Activated T-helper 2 cell treated with anti-CD3 and anti-CD28 coated beads, Interferon-gamma antibody, Interleukin-2, Interleukin-4, amounts not matched to agents 10 μg/mL and 5 μg/mL and 100 μg/mL, durations not matched to agents 14 hours and 24 hours and 36 hours (primary cell): Measurements from ENCODE around the gene CKMT1A. TPM values are rescaled to one million over a fixed set of nuclear protein-coding genes. Genes with fewer than 3 reads are reported as not detected.
"Not testable (repeated sequence)": the region's sequence is repeated elsewhere in the genome, so short reads cannot be mapped to it uniquely, and the experiment has no call there.

ENCODE experiments used
- DNase-seq: peaks from one replicate; pipeline ENCODE4 v3.0.0; 2021; ENCODE audit warnings: low spot score
- H3K27ac Mint-ChIP-seq: one replicate; pipeline ENCODE4 v1.8.0; 2021; ENCODE audit warnings: mixed read lengths
- H3K27me3 Mint-ChIP-seq: one replicate; pipeline ENCODE4 v1.8.0; 2021; ENCODE audit warnings: low read depth, mixed read lengths
- H3K36me3 Mint-ChIP-seq: one replicate; pipeline ENCODE4 v1.8.0; 2021; ENCODE audit warnings: low read depth, mixed read lengths
- H3K4me1 Mint-ChIP-seq: one replicate; pipeline ENCODE4 v1.8.0; 2021; ENCODE audit warnings: low read depth, mixed read lengths
- H3K4me3 Mint-ChIP-seq: one replicate; pipeline ENCODE4 v1.8.0; 2021; ENCODE audit warnings: low read depth, mild to moderate bottlenecking, moderate library complexity, mixed read lengths
- H3K9me3 Mint-ChIP-seq: one replicate; pipeline ENCODE4 v1.8.0; 2021; ENCODE audit warnings: mixed read lengths
- intact Hi-C: fragments of 100-400 bp; cut with micrococcal nuclease; formaldehyde crosslinking; loops from one replicate; pipeline ENCODE4 v1.15.1; 2023
- total RNA-seq: library from RNA; stranded (reverse); gene quantifications from 2 replicates; pipeline ENCODE4 v1.2.3, GENCODE V29; 2022

CKMT1A gene
- total RNA-seq = 0.11 and 0.48 TPM in 2 replicates

DNA sequence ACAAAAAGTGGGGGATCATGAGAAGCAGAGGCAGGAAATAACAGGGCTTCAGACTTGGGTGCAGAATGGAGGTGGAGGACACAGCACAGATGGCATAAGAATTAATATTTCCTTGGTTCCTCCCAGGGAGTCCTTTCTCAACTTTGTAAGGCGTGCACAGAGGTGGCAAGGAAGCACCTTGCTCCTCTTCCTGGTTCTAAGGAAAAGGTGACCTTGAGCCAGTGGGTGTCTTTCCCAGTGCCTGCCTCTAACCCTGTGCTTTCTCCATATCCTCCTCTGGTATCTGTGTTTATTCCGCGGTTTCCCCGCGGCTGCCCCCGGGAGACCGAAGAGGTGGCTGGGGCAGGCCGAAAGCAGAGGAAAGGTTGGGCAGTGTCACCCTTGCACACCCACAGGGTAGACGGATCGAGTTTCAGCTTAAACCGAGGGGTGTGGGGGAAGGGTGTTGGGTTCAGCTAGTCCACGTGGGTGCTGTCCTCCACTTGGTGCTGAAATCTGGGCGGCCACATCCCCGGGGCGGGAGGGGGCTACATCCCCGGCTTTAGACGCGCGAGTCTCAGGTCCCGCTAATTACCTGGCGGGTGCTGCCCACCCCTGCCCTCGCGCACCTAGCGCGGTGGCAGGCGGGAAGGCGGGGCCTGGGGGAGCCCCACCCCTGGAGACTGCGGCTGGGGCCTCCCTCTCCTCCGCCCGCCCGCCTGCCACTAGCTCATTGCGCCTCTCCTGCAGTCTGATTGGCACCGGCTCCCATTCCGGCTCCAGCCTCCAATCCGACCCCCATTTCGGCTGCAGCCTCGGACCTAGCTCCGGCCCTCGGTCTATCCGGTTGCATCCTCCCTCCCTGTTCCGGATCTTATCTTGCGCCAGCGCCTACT, at the start of gene CKMT1A:
Gene CKMT1A (plus strand): TSS at position 712 of the 875 bp plus-strand sequence. CDS start 192 bp downstream, outside the sequence.
- H3K27ac Mint-ChIP-seq, DNase-seq, H3K4me3 Mint-ChIP-seq, intact Hi-C loops, H3K9me3 Mint-ChIP-seq, H3K36me3 Mint-ChIP-seq, H3K4me1 Mint-ChIP-seq: not testable (repeated sequence)
- peaks cover 12% of the 10 kb centered on the region for H3K27me3 Mint-ChIP-seq

GRCh38 chr15:43648649-43649429, 44.8 kb upstream of the CKMT1A start, which contains the start of gene CATSPER2:
Gene CATSPER2 (minus strand): TSS chr15:43648844. CDS start chr15:43648061, 783 bp downstream.
- Mint-ChIP-seq H3K4me1 (no peaks in the 10 kb centered on the region), H3K36me3 (peaks cover 7% of the 10 kb centered on the region), H3K27ac (no peak within 1 kb of the TSS), H3K9me3 (no peaks in the 10 kb centered on the region), H3K27me3 (no peaks in the 10 kb centered on the region), H3K4me3 (no peak within 1 kb of the TSS)
- intact Hi-C loops = no loop called here
- DNase-seq = no peak

DNA sequence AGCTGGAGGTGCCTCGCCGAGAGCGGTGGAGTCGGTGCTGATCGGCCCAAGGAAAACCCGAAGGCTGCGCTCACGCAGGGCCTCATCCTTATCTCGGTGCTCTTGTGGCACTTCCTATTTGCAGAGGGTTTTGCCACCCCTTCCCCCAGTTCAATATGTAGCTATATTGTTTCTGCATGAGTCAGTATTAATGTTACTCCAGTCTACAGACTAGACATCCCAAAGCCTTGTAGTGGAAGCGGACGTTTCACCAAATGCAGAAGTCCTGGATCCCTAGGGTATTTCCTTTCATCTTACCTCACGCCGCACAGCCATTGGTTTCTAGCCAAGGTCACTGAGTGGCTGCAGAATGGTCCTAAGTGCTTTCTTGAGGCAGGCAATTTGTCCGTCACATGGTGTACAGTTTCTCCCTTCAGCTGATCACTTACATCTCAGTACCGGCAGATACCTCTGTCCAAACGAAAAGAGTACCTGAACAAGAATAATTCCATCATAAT, 44.2 kb upstream of the CKMT1A start:
- DNase-seq, H3K27me3 Mint-ChIP-seq, H3K4me3 Mint-ChIP-seq, H3K27ac Mint-ChIP-seq, H3K4me1 Mint-ChIP-seq, H3K9me3 Mint-ChIP-seq, intact Hi-C loops, H3K36me3 Mint-ChIP-seq: not testable (repeated sequence)

- H3K27ac Mint-ChIP-seq, DNase-seq, intact Hi-C loops, H3K9me3 Mint-ChIP-seq, H3K4me1 Mint-ChIP-seq, H3K4me3 Mint-ChIP-seq, H3K27me3 Mint-ChIP-seq, H3K36me3 Mint-ChIP-seq: not testable (repeated sequence)
Measured at GRCh38 chr15:43659727-43660126, 33.9 kb upstream of the CKMT1A start.

- H3K4me1 Mint-ChIP-seq, H3K27me3 Mint-ChIP-seq, H3K4me3 Mint-ChIP-seq, H3K27ac Mint-ChIP-seq, H3K36me3 Mint-ChIP-seq, H3K9me3 Mint-ChIP-seq, intact Hi-C loops, DNase-seq: not testable (repeated sequence)
Measured at GRCh38 chr15:43662293-43662692, 31.4 kb upstream of the CKMT1A start.

- H3K36me3 Mint-ChIP-seq, H3K27ac Mint-ChIP-seq, H3K4me3 Mint-ChIP-seq: not testable (repeated sequence)
Measured at GRCh38 chr15:43663333-43663732, 30.3 kb upstream of the CKMT1A start.

DNA sequence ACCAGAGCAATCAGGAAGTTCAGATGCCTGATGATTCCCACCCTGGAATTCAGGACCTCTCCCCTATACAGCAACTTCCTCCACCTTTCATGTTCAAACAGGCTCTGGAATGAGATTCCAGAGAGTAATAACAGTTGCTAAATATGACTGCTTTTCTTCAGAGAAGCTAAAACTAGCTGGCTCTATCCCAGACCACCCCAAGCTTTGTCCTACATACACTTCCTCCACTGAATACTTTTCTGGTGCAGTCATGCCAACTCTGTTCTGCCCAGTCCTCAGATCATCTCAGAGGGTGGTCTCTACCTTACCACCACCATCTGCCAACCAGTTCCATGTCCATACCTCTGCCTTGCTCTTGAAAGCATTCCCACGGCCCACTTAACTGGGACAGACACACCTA, 27.5 kb upstream of the CKMT1A start:
- intact Hi-C loops, H3K27me3 Mint-ChIP-seq, H3K9me3 Mint-ChIP-seq, DNase-seq, H3K4me1 Mint-ChIP-seq, H3K36me3 Mint-ChIP-seq, H3K4me3 Mint-ChIP-seq, H3K27ac Mint-ChIP-seq: not testable (repeated sequence)

More at GRCh38 chr15:43663333-43663732, 30.3 kb upstream of the CKMT1A start:
- H3K9me3 Mint-ChIP-seq, intact Hi-C loops, DNase-seq, H3K4me1 Mint-ChIP-seq, H3K27me3 Mint-ChIP-seq: not testable (repeated sequence)

GRCh38 chr15:43674175-43674574, 19.5 kb upstream of the CKMT1A start:
- H3K9me3 Mint-ChIP-seq, intact Hi-C loops, H3K27me3 Mint-ChIP-seq, H3K27ac Mint-ChIP-seq, H3K4me1 Mint-ChIP-seq, H3K36me3 Mint-ChIP-seq, H3K4me3 Mint-ChIP-seq, DNase-seq: not testable (repeated sequence)

- H3K4me3 Mint-ChIP-seq, H3K9me3 Mint-ChIP-seq, H3K27ac Mint-ChIP-seq, H3K4me1 Mint-ChIP-seq, H3K36me3 Mint-ChIP-seq, intact Hi-C loops, DNase-seq, H3K27me3 Mint-ChIP-seq: not testable (repeated sequence)
Measured at GRCh38 chr15:43689604-43690301, 3.9 kb upstream of the CKMT1A start.

DNA sequence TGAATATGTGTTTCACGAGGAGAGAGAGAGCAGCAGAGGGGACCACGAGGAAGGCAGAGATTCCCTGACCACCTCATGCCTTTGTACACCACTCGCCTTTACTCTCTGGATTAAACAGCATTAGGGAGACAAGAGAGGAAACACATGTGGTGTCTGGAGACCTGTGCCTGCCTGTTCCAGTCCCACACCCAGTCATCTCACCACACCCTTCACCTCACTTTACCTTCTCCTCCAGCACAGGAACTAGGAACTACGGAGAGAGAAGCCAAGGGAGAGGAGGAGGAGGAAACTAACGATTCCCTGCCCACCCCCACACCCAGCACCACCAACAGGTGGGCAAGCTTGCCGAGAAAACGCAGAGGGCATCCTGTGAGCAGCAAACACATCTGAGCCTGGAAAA, 980 bp upstream of the CKMT1A start:
- DNase-seq, intact Hi-C loops, H3K36me3 Mint-ChIP-seq, H3K9me3 Mint-ChIP-seq, H3K27ac Mint-ChIP-seq, H3K4me1 Mint-ChIP-seq, H3K4me3 Mint-ChIP-seq: not testable (repeated sequence)
- peaks cover 10% of the 10 kb centered on the region for H3K27me3 Mint-ChIP-seq

- no peaks in the 10 kb centered on the region for H3K36me3 Mint-ChIP-seq
- peaks cover 21% of the 10 kb centered on the region for H3K27me3 Mint-ChIP-seq
- no peaks in the 10 kb centered on the region for H3K9me3 Mint-ChIP-seq
- intact Hi-C loops = no loop called here
- no peak overlapping the region for H3K4me3 Mint-ChIP-seq
- DNase-seq = no peak
- no peak overlapping the region for H3K27ac Mint-ChIP-seq
- no peaks in the 10 kb centered on the region for H3K4me1 Mint-ChIP-seq
Measured at GRCh38 chr15:43702174-43702573, 8.5 kb downstream of the CKMT1A start.

- H3K36me3 Mint-ChIP-seq = no peaks in the 10 kb centered on the region
- H3K4me1 Mint-ChIP-seq = no peaks in the 10 kb centered on the region
- no peak overlapping the region for H3K27ac Mint-ChIP-seq
- H3K4me3 Mint-ChIP-seq = no peak overlapping the region
- intact Hi-C loops = no loop called here
- DNase-seq = no peak
- H3K27me3 Mint-ChIP-seq = peaks cover 14% of the 10 kb centered on the region
- no peaks in the 10 kb centered on the region for H3K9me3 Mint-ChIP-seq
Measured at GRCh38 chr15:43702701-43703424, 9.2 kb downstream of the CKMT1A start.
